KMS-11 (cell line): Measurements from ENCODE around the gene FYN.

Experiments used
- H2AFZ ChIP-seq: fragments of 200-600 bp; sonication (generic); 2 replicates; pipeline ENCODE4 v1.6.1; 2016; ENCODE audit warnings: antibody characterized with exemption, mixed run types, low read depth
- H3K27ac ChIP-seq: fragments of 200-600 bp; sonication (generic); 2 replicates; pipeline ENCODE4 v1.6.1; 2016; ENCODE audit warnings: mild to moderate bottlenecking, mixed run types
- H3K27me3 ChIP-seq: fragments of 200-600 bp; sonication (generic); 2 replicates; pipeline ENCODE4 v1.6.1; 2017; ENCODE audit warnings: mild to moderate bottlenecking, low read depth, mixed run types, moderate library complexity; ENCODE audit not compliant: insufficient read depth
- H3K36me3 ChIP-seq: fragments of 200-600 bp; sonication (generic); 2 replicates; pipeline ENCODE4 v1.6.1; 2017; ENCODE audit warnings: mild to moderate bottlenecking, mixed run types; ENCODE audit not compliant: insufficient read depth
- H3K4me1 ChIP-seq: fragments of 200-600 bp; sonication (generic); 2 replicates; pipeline ENCODE4 v1.6.1; 2016; ENCODE audit warnings: mild to moderate bottlenecking, low read depth, mixed run types; ENCODE audit not compliant: poor library complexity, severe bottlenecking
- H3K4me2 ChIP-seq: fragments of 200-600 bp; sonication (generic); 2 replicates; pipeline ENCODE4 v1.7.0; 2016; ENCODE audit warnings: mild to moderate bottlenecking, mixed run types
- H3K4me3 ChIP-seq: fragments of 200-600 bp; sonication (generic); IDR thresholded peaks from 2 replicates; pipeline ENCODE4 v1.6.1; 2017; ENCODE audit warnings: low read depth, low read length, mixed read lengths; ENCODE audit not compliant: insufficient read depth
- H3K79me2 ChIP-seq: fragments of 200-600 bp; sonication (generic); 2 replicates; pipeline ENCODE4 v1.6.1; 2016; ENCODE audit warnings: low read depth, mixed run types; ENCODE audit not compliant: insufficient read depth
- H3K9ac ChIP-seq: fragments of 200-600 bp; sonication (generic); 2 replicates; pipeline ENCODE4 v1.6.1; 2016; ENCODE audit warnings: mild to moderate bottlenecking, mixed run types
- H4K20me1 ChIP-seq: fragments of 200-600 bp; sonication (generic); 2 replicates; pipeline ENCODE4 v1.6.1; 2016; ENCODE audit warnings: mild to moderate bottlenecking, mixed run types; ENCODE audit not compliant: insufficient read depth
- TF ChIP-seq, protein P1 (sequence below): fragments of 200-600 bp; sonication (generic); conservative IDR thresholded peaks from 2 replicates; pipeline ENCODE4 v1.6.1; 2017; ENCODE audit warnings: low read depth, mild to moderate bottlenecking, antibody characterized with exemption, low read length, moderate library complexity, mixed read lengths

FYN gene

DNA sequence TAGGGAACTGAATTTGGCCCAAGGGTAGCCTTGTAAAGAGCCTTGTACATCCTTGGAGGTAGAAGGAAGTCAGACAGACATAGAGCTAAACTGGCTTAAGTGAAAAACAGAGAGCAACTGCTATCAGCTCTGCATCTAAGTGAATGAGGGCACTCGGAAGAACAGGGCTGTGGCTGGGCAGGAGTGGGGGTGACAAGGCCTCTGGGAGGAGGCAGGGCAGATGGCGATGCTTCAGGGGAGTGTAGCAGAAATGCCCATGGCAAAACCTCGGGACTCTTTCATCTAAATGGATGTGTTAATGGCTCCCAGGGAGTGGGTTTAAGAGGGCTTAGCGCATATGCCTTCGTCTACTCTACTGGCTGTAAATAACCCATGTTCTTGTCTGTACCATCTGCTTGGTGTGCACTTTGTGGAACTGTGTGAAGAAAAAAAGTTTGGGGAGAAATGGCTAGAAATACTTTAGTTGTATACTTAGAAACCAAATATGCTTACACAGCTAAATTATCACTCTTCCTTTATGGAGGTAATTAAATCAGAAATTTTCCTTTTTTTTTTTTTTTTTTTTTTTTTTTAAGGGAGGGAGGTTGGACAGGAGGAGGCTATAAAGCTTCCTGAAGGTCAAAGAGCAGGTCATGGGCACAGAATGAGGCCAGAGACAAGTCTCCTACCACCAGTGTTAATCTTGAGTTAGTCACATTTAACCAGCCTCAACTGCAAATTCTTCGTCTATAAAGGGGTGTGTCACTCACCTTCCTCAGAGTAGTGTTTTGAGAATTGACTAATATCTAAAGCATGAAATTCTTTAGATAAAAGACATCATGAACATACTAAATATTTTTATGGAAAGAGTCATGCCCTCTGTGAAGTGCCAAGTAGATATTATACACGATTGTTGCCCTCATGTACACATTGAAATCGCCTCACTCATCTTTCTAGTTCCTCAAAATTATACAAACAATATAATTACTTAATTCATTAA lies 60.9 kb downstream of the FYN start:
- H3K4me3 ChIP-seq, result no peak overlapping the region
- H4K20me1 ChIP-seq, result no peaks in the 10 kb centered on the region
- H3K27ac ChIP-seq, result no peak overlapping the region
- H3K9ac ChIP-seq, result no peak overlapping the region
- peaks cover 9% of the 10 kb centered on the region for H3K4me1 ChIP-seq
- H2AFZ ChIP-seq, result no peak overlapping the region
- H3K4me2 ChIP-seq, result no peak overlapping the region
- H3K27me3 ChIP-seq, result no peaks in the 10 kb centered on the region
- H3K36me3 ChIP-seq, result no peaks in the 10 kb centered on the region
- TF ChIP-seq, protein P1, sequence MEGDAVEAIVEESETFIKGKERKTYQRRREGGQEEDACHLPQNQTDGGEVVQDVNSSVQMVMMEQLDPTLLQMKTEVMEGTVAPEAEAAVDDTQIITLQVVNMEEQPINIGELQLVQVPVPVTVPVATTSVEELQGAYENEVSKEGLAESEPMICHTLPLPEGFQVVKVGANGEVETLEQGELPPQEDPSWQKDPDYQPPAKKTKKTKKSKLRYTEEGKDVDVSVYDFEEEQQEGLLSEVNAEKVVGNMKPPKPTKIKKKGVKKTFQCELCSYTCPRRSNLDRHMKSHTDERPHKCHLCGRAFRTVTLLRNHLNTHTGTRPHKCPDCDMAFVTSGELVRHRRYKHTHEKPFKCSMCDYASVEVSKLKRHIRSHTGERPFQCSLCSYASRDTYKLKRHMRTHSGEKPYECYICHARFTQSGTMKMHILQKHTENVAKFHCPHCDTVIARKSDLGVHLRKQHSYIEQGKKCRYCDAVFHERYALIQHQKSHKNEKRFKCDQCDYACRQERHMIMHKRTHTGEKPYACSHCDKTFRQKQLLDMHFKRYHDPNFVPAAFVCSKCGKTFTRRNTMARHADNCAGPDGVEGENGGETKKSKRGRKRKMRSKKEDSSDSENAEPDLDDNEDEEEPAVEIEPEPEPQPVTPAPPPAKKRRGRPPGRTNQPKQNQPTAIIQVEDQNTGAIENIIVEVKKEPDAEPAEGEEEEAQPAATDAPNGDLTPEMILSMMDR, result no peak
- H3K79me2 ChIP-seq, result no peaks in the 10 kb centered on the region

DNA sequence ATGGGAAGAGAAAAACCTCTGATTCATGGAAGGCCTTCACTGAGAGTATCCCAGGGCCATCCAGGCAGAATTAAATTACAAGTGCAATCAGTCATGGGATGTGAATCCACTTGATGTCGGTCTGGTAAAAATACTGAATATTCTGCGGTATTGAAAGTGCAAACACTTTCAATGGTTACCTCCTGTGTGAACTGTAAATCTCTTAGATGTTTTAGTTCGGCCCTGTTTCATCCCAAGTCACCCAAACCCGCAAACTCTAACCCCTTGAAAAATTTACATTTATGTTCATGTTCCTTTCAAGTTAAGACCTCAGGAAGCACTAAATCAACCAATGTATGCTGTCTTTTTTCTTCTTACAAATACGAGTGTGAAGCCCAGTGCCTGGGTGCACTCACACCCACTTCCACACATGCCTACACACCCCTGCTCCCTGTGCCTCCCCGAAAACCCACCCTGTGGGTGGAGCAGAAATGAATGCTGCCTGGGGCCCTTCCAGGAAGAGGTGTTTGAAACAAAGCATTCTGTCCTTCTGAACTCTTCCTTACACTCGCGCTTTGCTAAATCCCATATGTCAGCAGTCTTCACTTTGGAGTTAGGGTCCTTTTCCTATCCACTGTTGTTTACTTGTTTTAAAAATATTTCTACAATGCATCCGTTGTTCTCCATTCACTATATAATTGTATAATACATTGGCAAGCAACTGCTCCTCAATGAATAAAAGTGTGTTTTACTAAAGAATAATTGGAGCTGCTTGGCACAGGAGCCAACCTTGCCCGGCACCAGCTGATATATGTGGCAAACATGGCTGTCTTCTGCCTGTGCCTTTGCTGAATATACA lies 62.7 kb downstream of the FYN start:
- H3K9ac ChIP-seq, result no peak overlapping the region
- no peaks in the 10 kb centered on the region for H3K27me3 ChIP-seq
- H3K36me3 ChIP-seq, result no peaks in the 10 kb centered on the region
- H3K4me3 ChIP-seq, result no peak overlapping the region
- no peaks in the 10 kb centered on the region for H3K79me2 ChIP-seq
- TF ChIP-seq, protein P1, result no peak
- H3K27ac ChIP-seq, result no peak overlapping the region
- H4K20me1 ChIP-seq, result no peaks in the 10 kb centered on the region
- peaks cover 27% of the 10 kb centered on the region for H3K4me1 ChIP-seq
- no peak overlapping the region for H3K4me2 ChIP-seq
- no peak overlapping the region for H2AFZ ChIP-seq

DNA sequence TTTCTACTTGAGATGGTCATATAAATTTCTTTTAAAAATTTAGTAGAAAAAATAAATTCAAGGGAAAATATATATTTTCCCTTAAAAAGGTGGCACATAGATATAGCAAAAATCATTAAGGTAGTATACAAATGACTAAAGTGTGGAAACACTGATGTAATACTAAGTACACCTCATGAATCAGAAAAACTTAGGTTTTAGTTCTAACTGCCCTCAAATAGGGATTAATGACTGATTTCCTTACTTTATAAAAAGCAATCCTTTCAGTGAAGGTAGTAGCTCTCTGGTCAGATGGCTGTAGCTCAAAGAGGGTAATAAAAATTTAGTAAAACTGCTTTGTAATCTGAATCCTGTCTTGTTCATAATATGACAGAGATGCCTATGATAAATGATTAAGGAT lies 63.5 kb downstream of the FYN start:
- no peak overlapping the region for H3K4me2 ChIP-seq
- no peaks in the 10 kb centered on the region for H3K36me3 ChIP-seq
- H2AFZ ChIP-seq, result no peak overlapping the region
- no peak overlapping the region for H3K27ac ChIP-seq
- TF ChIP-seq, protein P1, result no peak
- H3K9ac ChIP-seq, result no peak overlapping the region
- H4K20me1 ChIP-seq, result no peaks in the 10 kb centered on the region
- H3K79me2 ChIP-seq, result no peaks in the 10 kb centered on the region
- H3K4me1 ChIP-seq, result peaks cover 35% of the 10 kb centered on the region
- H3K27me3 ChIP-seq, result no peaks in the 10 kb centered on the region
- no peak overlapping the region for H3K4me3 ChIP-seq

DNA sequence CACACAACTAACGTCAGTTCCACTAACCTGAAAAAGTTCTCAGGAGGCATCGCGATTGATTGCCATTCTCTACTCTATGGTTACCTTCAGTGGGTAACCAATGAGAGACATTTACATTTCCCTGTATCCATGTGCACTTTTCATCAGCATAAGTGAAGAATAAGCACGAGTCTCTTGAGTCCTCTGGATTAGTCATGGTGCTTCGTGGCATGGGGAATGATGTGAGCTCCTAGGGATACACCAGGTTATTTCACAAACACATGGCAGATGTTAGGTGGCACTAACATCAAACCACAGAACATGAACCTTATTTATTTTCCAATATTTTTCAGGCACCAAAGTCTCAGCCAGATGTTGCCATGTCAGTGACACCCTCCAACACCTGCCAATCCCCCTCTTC lies 64.0 kb downstream of the FYN start:
- Histone ChIP-seq H3K36me3 (no peaks in the 10 kb centered on the region), H3K27ac (no peak overlapping the region), H2AFZ (no peak overlapping the region), H3K4me1 (peaks cover 40% of the 10 kb centered on the region), H3K9ac (no peak overlapping the region), H3K4me2 (no peak overlapping the region), H3K4me3 (no peak overlapping the region), H3K79me2 (no peaks in the 10 kb centered on the region), H3K27me3 (no peaks in the 10 kb centered on the region), H4K20me1 (no peaks in the 10 kb centered on the region)
- TF ChIP-seq, protein P1, result no peak
